Activated CD4-positive, alpha-beta T cell treated with anti-CD3 and anti-CD28 coated beads, Interleukin-10, Interleukin-2, amounts not matched to agents 100 ng/mL and 50 ng/mL, durations not matched to agents 16 hours and 8 hours (primary cell): ENCODE measurements around the gene PIGB.
"Not testable (repeated sequence)": the region's sequence is repeated elsewhere in the genome, so short reads cannot be mapped to it uniquely, and the experiment has no call there.

Source experiments
- DNase-seq: peaks from one replicate; pipeline ENCODE4 v3.0.0-alpha.2; 2020

PIGB gene

GRCh38 chr15:55318588-55319494 lies at the start of gene PIGB, which contains the start of gene PIGBOS1:
Gene PIGB, plus strand, starts transcription at chr15:55319222. Its CDS starts 29 bp downstream, at chr15:55319251.
Gene PIGBOS1, minus strand, starts transcription at chr15:55319123. Its CDS starts 1,331 bp downstream, at chr15:55317792.
- peak; percentile 88 for DNase-seq

GRCh38 chr15:55270291-55270690 lies 48.7 kb upstream of the PIGB start:
- no peak for DNase-seq

GRCh38 chr15:55276324-55276723 lies 42.7 kb upstream of the PIGB start:
- no peak for DNase-seq

- peak; percentile 95 for DNase-seq
Measured at GRCh38 chr15:55277116-55277564, 41.9 kb upstream of the PIGB start.

- DNase-seq: no peak
Measured at GRCh38 chr15:55277715-55278114, 41.3 kb upstream of the PIGB start.

GRCh38 chr15:55279100-55279745 lies 39.8 kb upstream of the PIGB start:
- DNase-seq: no peak

GRCh38 chr15:55279746-55280351 lies 39.2 kb upstream of the PIGB start:
- DNase-seq: peak; percentile 93

- peak; percentile 70 for DNase-seq
Measured at GRCh38 chr15:55280589-55280988, 38.4 kb upstream of the PIGB start.

- no peak for DNase-seq
Measured at GRCh38 chr15:55281517-55282228, 37.3 kb upstream of the PIGB start.

- DNase-seq: peak; percentile 80
Measured at GRCh38 chr15:55282284-55282833, 36.7 kb upstream of the PIGB start.

GRCh38 chr15:55283379-55284147 lies 35.5 kb upstream of the PIGB start:
- peak; percentile 68 for DNase-seq

- no peak for DNase-seq
Measured at GRCh38 chr15:55284426-55284825, 34.6 kb upstream of the PIGB start.

- DNase-seq: not testable (repeated sequence)
Measured at GRCh38 chr15:55286442-55287189, 32.4 kb upstream of the PIGB start.

GRCh38 chr15:55288006-55288717 lies 30.9 kb upstream of the PIGB start:
- DNase-seq: no peak

GRCh38 chr15:55289011-55289745 lies 29.8 kb upstream of the PIGB start:
- peak; percentile 62 for DNase-seq

GRCh38 chr15:55289746-55290527 lies 29.1 kb upstream of the PIGB start, which contains the start of gene RAB27A:
Gene RAB27A, minus strand, starts transcription at chr15:55289813. Its CDS starts 54,879 bp downstream, at chr15:55234934.
- DNase-seq: peak; percentile 91

- peak; percentile 90 for DNase-seq
Measured at GRCh38 chr15:55290528-55291057, 28.4 kb upstream of the PIGB start.

- DNase-seq: no peak
Measured at GRCh38 chr15:55297315-55297714, 21.7 kb upstream of the PIGB start.
